Activated T-cell treated with anti-CD3 and anti-CD28 coated beads, Interleukin-2, amount 50 U/mL, for 4 hours (primary cell): Measurements from ENCODE around the gene CLEC17A. TPM values are rescaled to one million over a fixed set of nuclear protein-coding genes. Genes with fewer than 3 reads are reported as not detected.
A peak's percentile ranks its signal among the peaks of the same experiment; 100 is the strongest.
"Not testable (repeated sequence)": the region's sequence is repeated elsewhere in the genome, so short reads cannot be mapped to it uniquely, and the experiment has no call there.

Experiments
- ATAC-seq, 2 donors: fragments of 200-7000 bp; cut with Tn5 transposase; one replicate each; pipeline ENCODE4 v1.10.0; 2021
- DNase-seq: peaks from one replicate; pipeline ENCODE4 v3.0.0-alpha.2; 2020
- H3K27me3 Mint-ChIP-seq: one replicate; pipeline ENCODE4 v1.8.0; 2021; ENCODE audit warnings: low read depth, mixed read lengths
- H3K36me3 Mint-ChIP-seq: one replicate; pipeline ENCODE4 v1.8.0; 2022; ENCODE audit warnings: mixed read lengths; ENCODE audit not compliant: insufficient read depth
- H3K4me1 Mint-ChIP-seq: one replicate; pipeline ENCODE4 v1.8.0; 2021; ENCODE audit warnings: low read depth, mixed read lengths
- H3K4me3 Mint-ChIP-seq: one replicate; pipeline ENCODE4 v1.8.0; 2021; ENCODE audit warnings: mild to moderate bottlenecking, moderate library complexity, mixed read lengths
- H3K9me3 Mint-ChIP-seq: one replicate; pipeline ENCODE4 v1.8.0; 2021; ENCODE audit warnings: mixed read lengths
- total RNA-seq, 3 donors: library from RNA; stranded (reverse); gene quantifications; one replicate each; pipeline ENCODE4 v1.2.1, GENCODE V29; 2021

The CLEC17A gene
- 1 to 10 TPM in 2 of 3 donors, under 1 TPM in 1; 0.95 to 2.3 (median 1.3) TPM for total RNA-seq

- ATAC-seq (no peak), DNase-seq (no peak)
- Mint-ChIP-seq H3K4me3 (peak within 1 kb of the TSS; percentile 76), H3K9me3 (no peaks in the 10 kb centered on the region), H3K4me1 (peaks cover 29% of the 10 kb centered on the region), H3K27me3 (no peaks in the 10 kb centered on the region), H3K36me3 (no peaks in the 10 kb centered on the region)
Measured at GRCh38 chr19:14582894-14583340, at the start of gene CLEC17A. Gene CLEC17A (plus strand): TSS chr19:14583084. CDS start chr19:14583161, 77 bp downstream.

GRCh38 chr19:14533450-14533849 lies 49.4 kb upstream of the CLEC17A start:
- peaks cover 3% of the 10 kb centered on the region for H3K36me3 Mint-ChIP-seq
- DNase-seq (no peak), ATAC-seq (no peak)
- H3K27me3 Mint-ChIP-seq = no peaks in the 10 kb centered on the region
- H3K9me3 Mint-ChIP-seq = no peaks in the 10 kb centered on the region
- peaks cover 47% of the 10 kb centered on the region for H3K4me1 Mint-ChIP-seq
- no peak overlapping the region for H3K4me3 Mint-ChIP-seq

DNA sequence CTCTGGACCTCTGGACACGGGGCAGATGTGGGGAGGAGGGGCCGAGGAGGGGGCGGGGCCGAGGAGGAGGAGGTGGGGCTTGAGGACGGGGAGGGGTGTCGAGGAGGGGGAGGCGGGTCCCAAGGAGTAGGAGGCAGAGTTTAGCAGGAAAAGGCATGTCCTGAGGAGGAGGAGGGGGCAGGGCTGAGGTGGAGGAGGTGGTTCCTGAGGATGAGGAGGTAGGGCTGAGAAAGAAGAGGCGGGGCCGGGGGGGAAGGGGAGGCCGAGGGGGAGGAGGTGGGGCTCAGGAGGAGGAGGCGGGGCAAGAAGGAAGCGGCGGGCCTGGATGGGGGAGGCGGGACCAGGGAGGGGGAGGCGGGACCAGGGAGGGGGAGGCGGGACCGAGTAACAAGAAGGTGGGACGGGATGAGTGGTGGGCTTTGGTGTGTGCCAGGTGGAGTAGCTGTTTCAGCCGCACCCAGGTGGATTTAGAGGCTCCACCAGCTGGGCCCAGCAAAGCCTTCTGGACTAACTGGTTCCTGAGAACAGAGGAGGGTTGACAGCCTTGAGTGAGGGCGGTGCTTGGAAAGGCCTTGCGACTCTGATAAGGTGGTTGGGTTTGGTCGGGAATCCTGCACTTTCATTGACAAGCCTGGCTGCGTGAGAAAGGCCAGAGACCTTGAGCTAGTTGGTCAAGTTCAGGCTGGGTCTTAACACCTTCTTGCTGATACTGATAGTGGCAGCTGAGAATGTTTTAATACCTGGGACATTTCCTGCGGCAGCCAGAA lies 45.8 kb upstream of the CLEC17A start:
- peak; percentile 28 for DNase-seq
- no peaks in the 10 kb centered on the region for H3K9me3 Mint-ChIP-seq
- ATAC-seq = peak; percentile 61 to 62
- peaks cover 8% of the 10 kb centered on the region for H3K36me3 Mint-ChIP-seq
- H3K4me3 Mint-ChIP-seq = no peak overlapping the region
- H3K27me3 Mint-ChIP-seq = no peaks in the 10 kb centered on the region
- peaks cover 34% of the 10 kb centered on the region for H3K4me1 Mint-ChIP-seq

DNA sequence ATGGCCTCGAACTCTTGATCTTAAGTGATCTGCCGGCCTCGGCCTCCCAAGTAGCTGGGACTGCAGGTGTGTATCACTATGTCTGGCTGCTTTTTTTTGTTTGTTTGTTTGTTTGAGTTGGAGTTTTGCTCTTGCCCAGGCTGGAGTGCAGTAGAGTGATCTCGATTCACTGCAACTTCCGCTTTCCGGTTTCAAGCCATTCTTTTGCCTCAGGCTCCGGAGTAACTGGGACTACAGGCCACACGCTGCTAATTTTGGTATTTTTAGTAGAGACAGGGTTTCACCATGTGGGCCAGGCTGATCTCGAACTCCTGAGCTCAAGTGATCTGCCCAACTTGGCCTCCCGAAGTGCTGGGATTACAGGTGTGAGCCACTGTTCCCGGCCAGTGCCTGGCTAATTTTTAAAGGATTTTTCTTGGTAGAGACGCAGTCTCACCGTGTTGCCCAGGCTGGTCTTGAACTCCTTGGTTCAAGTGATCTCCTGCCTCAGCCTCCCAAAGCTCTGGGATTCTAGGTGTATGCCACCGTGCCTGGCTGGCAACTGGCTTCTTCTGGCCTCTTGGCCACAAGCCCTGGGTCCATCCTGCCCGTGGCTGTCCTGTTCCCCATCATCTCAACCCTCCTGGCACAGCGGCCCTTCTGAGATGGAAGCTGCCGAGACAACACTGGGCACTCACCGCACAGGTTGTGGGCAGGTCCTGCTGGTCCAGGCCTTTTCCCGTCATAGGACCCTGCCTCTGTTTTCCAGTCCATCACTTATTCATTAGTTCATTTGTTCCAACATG lies 42.0 kb upstream of the CLEC17A start:
- H3K4me3 Mint-ChIP-seq = no peak overlapping the region
- H3K27me3 Mint-ChIP-seq = no peaks in the 10 kb centered on the region
- no peak for ATAC-seq
- no peak for DNase-seq
- peaks cover 30% of the 10 kb centered on the region for H3K4me1 Mint-ChIP-seq
- peaks cover 7% of the 10 kb centered on the region for H3K36me3 Mint-ChIP-seq
- no peaks in the 10 kb centered on the region for H3K9me3 Mint-ChIP-seq

GRCh38 chr19:14541979-14542378 lies 40.9 kb upstream of the CLEC17A start:
- H3K9me3 Mint-ChIP-seq, H3K36me3 Mint-ChIP-seq, DNase-seq, ATAC-seq, H3K4me3 Mint-ChIP-seq, H3K27me3 Mint-ChIP-seq: not testable (repeated sequence)
- H3K4me1 Mint-ChIP-seq = peaks cover 26% of the 10 kb centered on the region

DNA sequence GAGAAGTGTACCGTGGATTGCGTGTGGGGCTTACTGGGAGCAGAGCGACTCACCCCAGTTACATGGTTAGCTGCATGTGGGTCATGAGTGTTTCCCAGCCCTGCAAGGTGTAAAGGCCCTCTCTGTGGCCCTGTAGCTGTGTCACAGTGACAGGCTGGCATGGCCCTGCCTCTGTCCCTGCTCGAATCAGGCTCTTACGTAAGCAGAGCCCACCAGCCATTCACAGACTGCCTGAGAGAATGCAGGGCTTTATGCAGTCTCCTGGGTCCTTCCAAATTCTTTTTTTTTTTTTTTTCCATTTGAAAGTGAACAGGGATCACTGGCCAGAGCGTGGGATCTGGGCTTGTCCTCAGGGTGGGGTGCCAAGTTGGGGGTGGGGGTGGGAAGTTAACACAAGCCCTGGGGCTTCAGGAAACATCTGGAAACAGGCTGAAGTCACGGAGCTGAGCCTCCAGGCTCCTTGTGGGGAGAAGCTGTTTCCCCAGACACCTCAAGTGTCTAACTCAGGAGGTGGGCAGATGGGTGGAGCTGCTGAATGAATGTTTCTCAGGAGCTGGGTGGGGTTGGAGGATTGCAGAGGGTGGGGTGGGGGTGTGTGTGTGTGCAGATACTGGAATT lies 40.1 kb upstream of the CLEC17A start:
- H3K4me3 Mint-ChIP-seq = no peak overlapping the region
- peaks cover 20% of the 10 kb centered on the region for H3K4me1 Mint-ChIP-seq
- ATAC-seq (peak; percentile 48 to 72), DNase-seq (no peak)
- H3K9me3 Mint-ChIP-seq = no peaks in the 10 kb centered on the region
- peaks cover 7% of the 10 kb centered on the region for H3K36me3 Mint-ChIP-seq
- H3K27me3 Mint-ChIP-seq = no peaks in the 10 kb centered on the region

GRCh38 chr19:14544047-14544446 lies 38.8 kb upstream of the CLEC17A start:
- no peaks in the 10 kb centered on the region for H3K27me3 Mint-ChIP-seq
- H3K36me3 Mint-ChIP-seq = peaks cover 8% of the 10 kb centered on the region
- no peaks in the 10 kb centered on the region for H3K9me3 Mint-ChIP-seq
- H3K4me3 Mint-ChIP-seq = no peak overlapping the region
- peaks cover 16% of the 10 kb centered on the region for H3K4me1 Mint-ChIP-seq
- DNase-seq = no peak
- ATAC-seq = peak in 1 of 2 donors; percentile 50

- Mint-ChIP-seq H3K36me3 (peaks cover 7% of the 10 kb centered on the region), H3K4me3 (no peak overlapping the region), H3K9me3 (no peaks in the 10 kb centered on the region), H3K4me1 (peaks cover 13% of the 10 kb centered on the region), H3K27me3 (no peaks in the 10 kb centered on the region)
- DNase-seq (no peak), ATAC-seq (no peak)
Measured at GRCh38 chr19:14544977-14545715, 37.7 kb upstream of the CLEC17A start.

GRCh38 chr19:14545716-14546082 lies 37.2 kb upstream of the CLEC17A start:
- Mint-ChIP-seq H3K27me3 (no peaks in the 10 kb centered on the region), H3K36me3 (peaks cover 7% of the 10 kb centered on the region), H3K4me3 (no peak overlapping the region), H3K9me3 (no peaks in the 10 kb centered on the region), H3K4me1 (peaks cover 18% of the 10 kb centered on the region)
- DNase-seq (no peak), ATAC-seq (no peak)

DNA sequence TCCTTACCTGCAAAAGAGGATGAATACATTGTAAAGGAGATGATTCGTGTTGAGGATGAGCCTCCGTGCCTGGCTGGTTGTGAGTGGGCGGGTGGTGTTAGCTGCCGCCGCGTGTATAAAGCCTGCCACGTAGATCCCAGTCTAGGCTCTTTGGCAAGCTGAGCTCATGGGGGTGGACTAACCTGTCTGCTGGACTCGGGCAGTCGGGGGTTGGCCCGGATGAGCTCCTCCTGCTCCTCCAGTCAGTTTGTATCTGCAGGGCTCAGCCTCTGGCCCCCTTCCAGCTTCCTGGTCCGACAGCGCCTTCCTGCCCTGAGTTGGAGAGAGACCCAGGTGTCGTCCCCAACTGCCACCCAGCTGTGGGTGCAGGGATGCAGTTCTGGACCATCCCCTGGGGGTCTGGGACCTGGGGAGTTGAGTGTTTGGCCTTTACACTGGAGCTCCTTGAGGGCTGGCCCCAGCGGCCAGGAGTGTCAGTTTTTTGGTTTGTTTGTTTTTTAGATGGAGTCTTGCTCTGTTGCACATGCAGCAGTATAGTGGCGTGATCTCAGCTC lies 32.6 kb upstream of the CLEC17A start:
- Mint-ChIP-seq H3K4me3 (no peak overlapping the region), H3K36me3 (peaks cover 5% of the 10 kb centered on the region), H3K27me3 (no peaks in the 10 kb centered on the region), H3K4me1 (peaks cover 40% of the 10 kb centered on the region), H3K9me3 (no peaks in the 10 kb centered on the region)
- DNase-seq (no peak), ATAC-seq (no peak)

GRCh38 chr19:14551134-14552005 lies 31.5 kb upstream of the CLEC17A start:
- not testable (repeated sequence) for H3K27me3 Mint-ChIP-seq, H3K36me3 Mint-ChIP-seq, H3K9me3 Mint-ChIP-seq, H3K4me3 Mint-ChIP-seq
- ATAC-seq (peak; percentile 97 to 99), DNase-seq (peak; percentile 68)
- H3K4me1 Mint-ChIP-seq = peaks cover 47% of the 10 kb centered on the region

DNA sequence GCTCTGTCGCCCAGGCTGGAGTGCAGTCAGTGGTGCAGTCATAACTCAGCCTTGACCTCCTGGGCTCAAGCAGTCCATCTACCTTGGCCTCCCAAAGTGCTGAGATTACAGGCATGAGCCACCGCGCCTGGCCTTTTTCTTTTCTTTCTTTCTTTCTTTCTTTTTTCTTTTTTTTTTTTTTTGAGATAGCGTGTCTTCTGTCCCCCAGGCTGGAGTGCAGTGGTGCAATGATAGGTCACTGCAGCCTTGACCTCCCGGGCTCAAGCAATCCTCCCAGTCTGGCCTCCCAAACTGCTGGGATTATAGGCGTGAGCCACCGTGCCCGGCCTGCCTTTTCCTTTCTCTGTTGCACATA lies 30.9 kb upstream of the CLEC17A start:
- H3K4me1 Mint-ChIP-seq = peaks cover 52% of the 10 kb centered on the region
- H3K4me3 Mint-ChIP-seq = not testable (repeated sequence)

More for the DNA sequence above, 30.9 kb upstream of the CLEC17A start:
- H3K27me3 Mint-ChIP-seq, ATAC-seq, H3K36me3 Mint-ChIP-seq, DNase-seq, H3K9me3 Mint-ChIP-seq: not testable (repeated sequence)
